HG03103 (cell line): ENCODE measurements around the gene PDCD2L.
"Not testable (repeated sequence)": the region's sequence is repeated elsewhere in the genome, so short reads cannot be mapped to it uniquely, and the experiment has no call there.

Source experiments
- ATAC-seq: cut with Tn5 transposase; IDR thresholded peaks from one replicate; pipeline ENCODE4 v1.9.1; 2021; ENCODE audit warnings: low read depth; ENCODE audit not compliant: unreplicated experiment

Gene PDCD2L, protein sequence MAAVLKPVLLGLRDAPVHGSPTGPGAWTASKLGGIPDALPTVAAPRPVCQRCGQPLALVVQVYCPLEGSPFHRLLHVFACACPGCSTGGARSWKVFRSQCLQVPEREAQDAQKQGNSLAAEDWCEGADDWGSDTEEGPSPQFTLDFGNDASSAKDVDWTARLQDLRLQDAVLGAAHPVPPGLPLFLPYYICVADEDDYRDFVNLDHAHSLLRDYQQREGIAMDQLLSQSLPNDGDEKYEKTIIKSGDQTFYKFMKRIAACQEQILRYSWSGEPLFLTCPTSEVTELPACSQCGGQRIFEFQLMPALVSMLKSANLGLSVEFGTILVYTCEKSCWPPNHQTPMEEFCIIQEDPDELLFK

GRCh38 chr19:34404109-34404909 is at the start of gene PDCD2L:
Gene PDCD2L, plus strand, starts transcription at chr19:34404399. Its CDS starts 32 bp downstream, at chr19:34404431.
- ATAC-seq, result peak; percentile 64

GRCh38 chr19:34355201-34355600 is 49.0 kb upstream of the PDCD2L start:
- no peak for ATAC-seq

GRCh38 chr19:34356875-34357274 is 47.3 kb upstream of the PDCD2L start:
- no peak for ATAC-seq

- ATAC-seq, result no peak
These were observed 46.8 kb upstream of the PDCD2L start for GRCh38 chr19:34357431-34357830.

GRCh38 chr19:34359140-34359953 is 44.9 kb upstream of the PDCD2L start:
- peak; percentile 93 for ATAC-seq

- ATAC-seq, result no peak
These were observed 44.3 kb upstream of the PDCD2L start for GRCh38 chr19:34359954-34360315.

- no peak for ATAC-seq
These were observed 43.8 kb upstream of the PDCD2L start for GRCh38 chr19:34360354-34360909.

- ATAC-seq, result no peak
These were observed 41.5 kb upstream of the PDCD2L start for GRCh38 chr19:34362679-34363069.

- no peak for ATAC-seq
These were observed 41.1 kb upstream of the PDCD2L start for GRCh38 chr19:34363094-34363493.

DNA sequence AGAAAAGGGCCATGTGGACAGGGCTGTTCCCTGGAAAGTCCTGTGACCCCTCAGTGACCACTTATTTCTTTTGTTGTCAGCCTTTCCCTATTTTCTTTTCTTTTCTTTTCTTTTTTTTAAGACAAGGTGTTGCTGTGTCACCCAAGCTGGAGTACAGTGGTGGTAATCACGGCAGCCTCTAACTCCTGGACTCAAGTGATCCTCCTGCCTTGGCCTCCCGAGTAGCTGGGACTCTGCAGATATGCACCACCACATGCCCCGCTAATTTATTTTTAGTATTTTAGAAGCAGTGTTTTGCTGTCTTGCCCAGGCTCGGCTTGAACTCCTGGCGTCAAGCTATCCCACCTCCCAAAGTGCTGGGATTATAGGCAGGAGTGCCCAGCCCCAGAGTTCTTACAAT is 40.3 kb upstream of the PDCD2L start:
- no peak for ATAC-seq

DNA sequence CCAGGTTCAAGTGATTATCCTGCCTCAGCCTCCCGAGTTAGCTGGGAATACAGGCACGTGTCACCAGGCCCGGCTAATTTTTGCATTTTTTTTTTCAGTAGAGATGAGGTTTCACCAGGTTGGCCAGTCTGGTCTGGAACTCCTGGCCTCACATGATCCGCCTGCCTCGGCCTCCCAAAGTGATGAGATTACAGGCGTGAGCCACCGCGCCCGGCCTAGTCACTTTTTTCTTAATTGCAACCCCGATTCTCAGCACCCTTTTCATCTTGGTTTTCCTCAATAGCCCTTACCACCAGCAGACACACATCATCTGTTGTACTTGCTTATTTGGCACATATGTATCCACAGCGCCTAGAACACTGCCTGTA is 39.8 kb upstream of the PDCD2L start:
- ATAC-seq, result no peak

GRCh38 chr19:34364830-34365462 is 39.3 kb upstream of the PDCD2L start, which contains the start of gene GPI:
Gene GPI, plus strand, starts transcription at chr19:34365196. Its CDS starts 71 bp downstream, at chr19:34365267.
- peak; percentile 69 for ATAC-seq

DNA sequence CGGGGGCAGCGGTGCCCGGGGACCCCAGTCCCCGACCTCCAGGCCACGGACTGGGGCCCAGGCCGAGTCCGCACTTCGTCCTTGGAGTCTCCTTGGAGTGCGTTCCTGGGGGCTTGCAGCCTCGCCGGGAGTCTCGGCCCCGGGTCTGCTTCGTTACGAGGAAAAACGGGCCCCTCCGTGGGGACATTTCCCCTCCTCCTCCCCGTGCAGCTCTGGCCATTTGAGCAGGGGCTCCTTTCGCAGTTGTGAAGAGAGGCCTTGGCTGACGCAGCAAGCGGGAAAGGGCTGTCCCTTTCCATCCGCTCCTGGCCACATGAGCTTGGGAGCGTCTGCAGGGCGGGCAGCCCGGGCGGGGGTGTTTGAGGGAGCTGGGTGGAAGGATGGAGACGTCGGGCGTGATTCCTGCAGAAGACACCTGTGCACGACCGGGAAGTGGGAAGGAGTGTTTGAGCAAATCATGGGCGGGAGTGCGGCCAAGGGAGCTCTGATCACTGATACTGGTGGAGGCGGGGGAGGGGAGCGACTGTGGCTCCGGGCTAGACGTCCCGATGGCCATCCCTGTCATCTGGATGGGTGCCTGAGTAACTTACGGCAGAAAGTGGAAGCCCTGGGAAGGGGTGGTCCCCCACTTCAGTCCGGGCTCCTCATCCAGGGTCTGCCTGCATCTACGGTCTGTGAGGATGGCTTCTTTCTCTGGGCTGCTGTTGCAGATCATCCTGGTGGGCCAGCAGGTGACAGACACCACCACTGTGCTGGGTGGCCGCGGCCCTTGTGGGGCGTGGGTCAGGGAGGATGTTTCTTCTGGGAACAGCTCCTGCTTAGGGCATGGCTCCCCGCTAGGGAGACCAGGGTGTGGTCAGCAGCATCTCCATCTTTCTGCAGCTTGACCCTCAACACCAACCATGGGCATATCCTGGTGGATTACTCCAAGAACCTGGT is 38.5 kb upstream of the PDCD2L start:
- no peak for ATAC-seq

DNA sequence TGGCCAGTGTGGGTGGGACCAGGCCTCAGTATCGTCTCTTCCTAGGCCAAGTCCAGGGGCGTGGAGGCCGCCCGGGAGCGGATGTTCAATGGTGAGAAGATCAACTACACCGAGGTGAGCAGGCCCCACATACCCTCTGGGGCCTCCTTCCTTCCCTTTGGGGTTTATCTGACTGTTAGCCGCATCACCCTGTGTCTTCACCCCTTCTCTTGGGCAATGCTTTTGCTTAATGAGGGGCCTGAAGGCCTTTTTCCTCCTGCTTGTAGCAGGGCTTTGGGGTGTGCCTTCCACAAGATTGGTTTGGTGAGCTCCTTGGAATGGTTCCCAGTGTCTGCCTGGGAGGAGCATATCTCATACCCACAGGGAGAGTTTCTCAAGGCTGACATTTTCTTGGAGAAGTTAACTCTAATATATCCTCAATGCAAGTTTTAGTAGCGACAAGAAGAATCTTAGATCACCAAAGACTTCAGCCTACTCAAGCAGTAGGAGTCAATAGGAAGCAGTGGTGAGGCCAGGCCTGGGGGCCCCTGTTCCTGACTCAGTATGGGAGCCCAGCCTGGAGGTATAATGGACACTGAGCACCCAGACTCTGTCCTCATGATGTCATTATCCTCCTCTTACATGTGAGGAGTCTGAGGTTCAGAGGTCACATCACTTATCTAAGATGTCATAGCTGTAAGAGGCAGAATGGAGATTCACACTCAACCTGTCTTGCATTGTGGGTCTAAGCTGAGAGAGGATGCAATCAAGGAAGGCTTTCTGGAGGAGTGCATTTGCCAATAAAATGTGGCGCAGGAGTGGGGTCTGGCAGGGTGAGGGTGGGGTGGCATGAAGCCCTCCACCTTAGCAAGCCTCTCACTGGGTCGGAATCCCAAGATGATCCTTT is 37.2 kb upstream of the PDCD2L start:
- no peak for ATAC-seq

- ATAC-seq, result no peak
These were observed 36.6 kb upstream of the PDCD2L start for GRCh38 chr19:34367624-34367957.

DNA sequence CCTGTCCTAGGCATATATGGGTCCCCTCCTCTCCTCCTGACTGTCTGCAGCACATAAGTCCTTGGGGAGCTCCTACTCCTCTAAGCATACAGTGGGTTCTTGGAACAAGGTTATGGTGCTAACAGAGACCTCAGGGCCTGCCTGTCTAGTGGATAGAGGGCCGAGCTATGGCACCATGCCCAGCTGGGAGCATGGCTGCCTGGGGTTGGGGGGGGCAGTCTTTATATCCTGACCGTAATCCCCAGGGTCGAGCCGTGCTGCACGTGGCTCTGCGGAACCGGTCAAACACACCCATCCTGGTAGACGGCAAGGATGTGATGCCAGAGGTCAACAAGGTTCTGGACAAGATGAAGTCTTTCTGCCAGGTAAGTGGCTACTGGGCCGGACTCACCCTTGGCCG is 35.9 kb upstream of the PDCD2L start:
- no peak for ATAC-seq

GRCh38 chr19:34369166-34369565 is 35.0 kb upstream of the PDCD2L start:
- not testable (repeated sequence) for ATAC-seq

DNA sequence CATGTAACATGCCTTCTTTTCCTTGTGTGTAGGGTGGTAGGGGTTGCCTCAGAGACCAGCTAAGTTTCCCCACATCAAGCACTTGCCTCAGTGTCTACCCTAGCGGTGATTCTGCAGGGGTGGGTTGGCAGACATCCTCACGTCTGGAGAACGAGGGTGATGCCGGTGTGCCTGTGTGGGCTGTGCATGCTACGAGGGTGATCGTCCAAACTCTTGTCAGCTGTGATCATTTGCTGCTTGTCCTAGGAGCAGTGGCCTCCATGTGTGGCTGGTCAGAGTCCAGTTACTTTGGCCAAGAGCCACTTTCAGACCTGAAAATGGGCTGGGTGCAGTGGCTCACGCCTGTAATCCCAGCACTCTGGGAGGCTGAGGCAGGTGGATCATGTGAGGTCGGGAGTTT is 34.1 kb upstream of the PDCD2L start:
- no peak for ATAC-seq
